A549 treated with Hydrocortisone at 1 μM for 4 hours (cell line): ENCODE measurements around the gene RFESD. TPM values are rescaled to one million over a fixed set of nuclear protein-coding genes. Genes with fewer than 3 reads are reported as not detected.

ENCODE experiments used
- total RNA-seq: library from RNA; stranded (reverse); fragments of 200-300 nt; extraction: Qiagen RNA extraction; gene quantifications from 5 replicates; pipeline ENCODE4 v1.2.3, GENCODE V29; 2022

Gene RFESD
- total RNA-seq = 1.5 to 2.3 TPM (median 2.1 TPM) in 5 replicates

DNA sequence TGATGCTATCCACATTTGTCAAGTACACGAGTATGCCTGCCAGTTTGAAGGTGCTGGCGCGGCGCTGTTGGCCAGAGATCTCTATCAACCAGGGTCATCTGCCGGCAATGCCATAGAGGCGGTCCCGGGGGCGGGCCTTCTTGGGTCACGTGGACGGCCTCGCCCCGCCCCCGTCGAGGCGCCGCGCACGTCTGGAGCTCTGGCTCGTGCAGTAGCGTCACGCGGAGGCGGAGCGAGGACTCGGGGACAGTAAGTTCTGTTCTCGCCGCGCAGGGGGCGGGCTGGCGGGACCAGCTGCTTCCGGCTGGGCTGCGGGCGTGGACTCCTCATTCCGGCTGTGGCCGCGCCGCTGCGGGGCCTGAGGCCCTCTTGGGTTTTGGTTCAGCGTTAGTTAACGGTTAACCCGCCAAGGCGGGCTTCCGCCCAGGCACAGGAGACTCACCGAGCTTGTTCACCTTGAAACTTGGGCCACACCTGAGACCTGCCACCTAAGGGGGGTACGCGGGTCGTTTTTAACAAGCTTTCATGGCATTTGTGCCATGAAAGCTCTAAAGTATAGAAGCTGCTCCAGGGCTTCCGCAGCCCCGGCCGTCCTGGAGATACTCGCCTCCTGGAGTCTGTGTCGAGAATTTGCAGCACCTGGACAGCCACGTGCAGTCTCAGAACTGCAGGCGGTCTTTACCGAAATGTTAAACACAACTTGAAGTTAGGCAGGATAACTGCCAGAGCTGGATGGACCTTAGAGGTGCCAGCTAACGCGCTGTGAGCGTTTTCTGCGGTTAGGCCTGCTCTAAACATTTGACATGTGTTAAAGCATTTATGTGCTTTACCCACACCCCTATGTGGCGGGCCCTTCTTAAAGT lies at the start of gene RFESD:
Gene RFESD (plus strand): TSS at position 209 of the 863 bp plus-strand sequence. CDS start 5,495 bp downstream, outside the sequence.

DNA sequence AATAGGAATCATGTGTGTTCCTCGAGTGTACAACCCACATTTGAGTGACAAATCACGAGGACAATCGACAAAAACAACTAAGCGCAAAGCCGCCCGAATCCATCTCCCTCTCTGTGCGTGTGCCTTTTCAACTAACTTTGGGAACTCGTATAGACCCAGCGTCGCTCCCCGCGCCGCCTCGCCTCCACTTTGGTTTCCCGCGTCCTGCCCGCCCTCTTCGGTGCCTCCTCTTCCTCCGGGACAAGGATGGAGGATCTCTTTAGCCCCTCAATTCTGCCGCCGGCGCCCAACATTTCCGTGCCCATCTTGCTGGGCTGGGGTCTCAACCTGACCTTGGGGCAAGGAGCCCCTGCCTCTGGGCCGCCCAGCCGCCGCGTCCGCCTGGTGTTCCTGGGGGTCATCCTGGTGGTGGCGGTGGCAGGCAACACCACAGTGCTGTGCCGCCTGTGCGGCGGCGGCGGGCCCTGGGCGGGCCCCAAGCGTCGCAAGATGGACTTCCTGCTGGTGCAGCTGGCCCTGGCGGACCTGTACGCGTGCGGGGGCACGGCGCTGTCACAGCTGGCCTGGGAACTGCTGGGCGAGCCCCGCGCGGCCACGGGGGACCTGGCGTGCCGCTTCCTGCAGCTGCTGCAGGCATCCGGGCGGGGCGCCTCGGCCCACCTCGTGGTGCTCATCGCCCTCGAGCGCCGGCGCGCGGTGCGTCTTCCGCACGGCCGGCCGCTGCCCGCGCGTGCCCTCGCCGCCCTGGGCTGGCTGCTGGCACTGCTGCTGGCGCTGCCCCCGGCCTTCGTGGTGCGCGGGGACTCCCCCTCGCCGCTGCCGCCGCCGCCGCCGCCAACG lies 26.3 kb upstream of the RFESD start, which contains the start of gene GPR150:
Gene GPR150 (plus strand): TSS at position 58 of the 840 bp plus-strand sequence. CDS start 189 bp downstream, at position 247.

DNA sequence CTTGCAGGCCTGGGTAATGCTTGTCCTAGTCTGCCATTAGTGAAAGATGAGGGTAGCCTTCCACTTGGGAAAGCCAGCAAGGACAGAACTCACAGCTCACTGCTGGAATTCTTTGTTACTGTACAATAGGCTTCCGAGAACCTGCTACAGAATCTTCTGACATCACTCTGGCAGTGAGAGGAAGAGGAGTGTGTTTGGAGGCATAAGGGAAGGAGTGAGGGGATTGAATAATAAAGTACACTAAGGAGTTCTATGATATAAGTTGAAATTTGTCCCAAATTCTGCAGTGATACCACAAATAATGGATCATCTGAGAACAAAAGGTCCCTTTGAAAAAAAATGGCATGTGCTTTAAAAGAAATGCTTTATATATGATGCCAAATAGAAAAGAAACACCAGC lies 36.3 kb downstream of the RFESD start, which contains the start of gene SPATA9:
Gene SPATA9 (minus strand): TSS at position 101 of the 400 bp plus-strand sequence. CDS start 137 bp downstream, outside the sequence.

Other genes with a start within 250 kb of the RFESD start
- 16.9 to 28.9 TPM (median 23.4 TPM) in 5 replicates for gene SKIC3, start 91.8 kb upstream of the RFESD start, total RNA-seq
- 5.4 to 8.5 TPM (median 8.3 TPM) in 5 replicates for gene ARSK, start 91.7 kb upstream of the RFESD start, total RNA-seq
- gene GPR150, start 26.7 kb upstream of the RFESD start, total RNA-seq = 0.06 to 0.23 TPM (median 0.16 TPM) in 5 replicates
- gene SPATA9, start 36.2 kb downstream of the RFESD start, total RNA-seq = 0.17 to 0.22 TPM (median 0.18 TPM) in 3 of 5 replicates, not detected in the others
- 7.1 to 11.5 TPM (median 9.0 TPM) in 5 replicates for gene RHOBTB3, start 84.6 kb downstream of the RFESD start, total RNA-seq
- 69.0 to 130 TPM (median 76.7 TPM) in 5 replicates for gene GLRX, start 175.9 kb downstream of the RFESD start, total RNA-seq